GDM1 (cell line): Measurements from ENCODE around the gene TTLL11.

Source experiments
- DNase-seq: peaks from one replicate; lab custom pipeline; 2025; lab: John Stamatoyannopoulos, UW

TTLL11 gene

GRCh38 chr9:122110100-122110833 lies 17.2 kb upstream of the TTLL11 start:
- no peak for DNase-seq

GRCh38 chr9:122109035-122109813 lies 16.1 kb upstream of the TTLL11 start:
- DNase-seq = no peak

GRCh38 chr9:122107291-122107805 lies 14.2 kb upstream of the TTLL11 start:
- no peak for DNase-seq

GRCh38 chr9:122106576-122106975 lies 13.5 kb upstream of the TTLL11 start:
- DNase-seq = no peak

GRCh38 chr9:122103985-122104384 lies 10.9 kb upstream of the TTLL11 start:
- DNase-seq = no peak

- no peak for DNase-seq
Observed at GRCh38 chr9:122102156-122102555, 9.0 kb upstream of the TTLL11 start.

GRCh38 chr9:122100756-122101155 lies 7.6 kb upstream of the TTLL11 start:
- DNase-seq = no peak

- DNase-seq = peak; percentile 35
Observed at GRCh38 chr9:122099271-122099869, 6.3 kb upstream of the TTLL11 start.

- DNase-seq = no peak
Observed at GRCh38 chr9:122097679-122098315, 4.7 kb upstream of the TTLL11 start.

GRCh38 chr9:122096620-122097415 lies 3.7 kb upstream of the TTLL11 start:
- DNase-seq = no peak

- peak; percentile 54 for DNase-seq
Observed at GRCh38 chr9:122095010-122095767, 2.1 kb upstream of the TTLL11 start.

- no peak for DNase-seq
Observed at GRCh38 chr9:122091682-122092592, 1.2 kb downstream of the TTLL11 start.

- DNase-seq = no peak
Observed at GRCh38 chr9:122090981-122091380, 2.1 kb downstream of the TTLL11 start.

GRCh38 chr9:122090287-122090883 lies 2.7 kb downstream of the TTLL11 start:
- DNase-seq = no peak

GRCh38 chr9:122088880-122089706 lies 4.0 kb downstream of the TTLL11 start:
- no peak for DNase-seq

GRCh38 chr9:122087406-122088200 lies 5.5 kb downstream of the TTLL11 start:
- DNase-seq = no peak

GRCh38 chr9:122086873-122087272 lies 6.2 kb downstream of the TTLL11 start:
- DNase-seq = no peak
